HG03378 (cell line): ENCODE results near the gene ADCY2.

ENCODE experiments used
- ATAC-seq: cut with Tn5 transposase; IDR thresholded peaks from one replicate; pipeline ENCODE4 v1.9.1; 2021; ENCODE audit warnings: mild to moderate bottlenecking, moderate library complexity; ENCODE audit not compliant: unreplicated experiment

The ADCY2 gene

GRCh38 chr5:7714697-7715096 is 318.8 kb downstream of the ADCY2 start:
- no peak for ATAC-seq

- no peak for ATAC-seq
Observed at GRCh38 chr5:7717691-7718090, 321.8 kb downstream of the ADCY2 start.

GRCh38 chr5:7728076-7728475 is 332.1 kb downstream of the ADCY2 start:
- ATAC-seq = no peak

DNA sequence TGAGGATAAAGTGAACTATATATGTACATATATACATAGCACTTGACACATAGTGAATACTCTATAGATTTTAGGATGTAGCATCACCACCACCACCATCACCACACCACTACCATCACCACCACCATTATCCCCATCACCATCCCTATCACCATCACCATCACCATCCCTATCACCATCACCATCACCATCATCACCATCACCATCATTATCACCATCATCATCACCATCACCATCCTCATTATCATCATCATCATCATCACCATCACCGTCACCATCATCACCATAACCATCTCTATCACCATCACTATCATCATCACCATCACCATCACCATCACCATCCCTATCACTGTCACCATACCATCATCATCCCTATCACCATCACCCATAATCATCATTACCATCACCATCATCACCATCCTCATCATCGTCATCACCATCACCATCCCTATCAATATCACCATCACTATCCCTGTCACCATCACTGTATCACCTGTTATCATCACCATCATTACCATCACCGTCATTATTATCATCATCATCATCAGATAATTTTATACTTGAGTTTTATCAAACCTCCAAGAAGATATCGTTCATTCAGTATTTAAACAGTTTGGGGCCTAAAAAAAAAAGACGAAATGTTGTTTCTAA is 345.6 kb downstream of the ADCY2 start:
- ATAC-seq = no peak

- ATAC-seq = no peak
Observed at GRCh38 chr5:7742241-7742656, 346.3 kb downstream of the ADCY2 start.

GRCh38 chr5:7745882-7746610 is 350.1 kb downstream of the ADCY2 start:
- no peak for ATAC-seq

DNA sequence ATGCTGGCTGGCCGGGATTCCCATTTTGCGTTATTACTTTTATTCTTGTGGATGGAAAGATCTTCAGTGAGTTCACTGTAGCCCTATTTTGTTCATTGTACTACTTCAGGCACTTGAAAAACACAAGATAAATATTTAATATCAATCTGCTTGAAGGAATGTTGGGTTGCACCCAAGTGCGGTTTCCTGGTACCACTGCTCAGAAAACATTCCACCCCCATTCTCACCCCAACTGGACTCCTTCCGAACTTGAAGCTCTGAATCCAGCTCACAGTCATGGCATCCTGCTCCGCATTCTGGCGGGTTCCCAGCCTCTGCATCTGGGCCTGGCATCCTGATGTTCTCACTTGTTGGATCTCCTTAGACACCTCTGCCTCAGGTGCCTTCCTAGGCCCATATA is 351.8 kb downstream of the ADCY2 start:
- ATAC-seq = no peak

DNA sequence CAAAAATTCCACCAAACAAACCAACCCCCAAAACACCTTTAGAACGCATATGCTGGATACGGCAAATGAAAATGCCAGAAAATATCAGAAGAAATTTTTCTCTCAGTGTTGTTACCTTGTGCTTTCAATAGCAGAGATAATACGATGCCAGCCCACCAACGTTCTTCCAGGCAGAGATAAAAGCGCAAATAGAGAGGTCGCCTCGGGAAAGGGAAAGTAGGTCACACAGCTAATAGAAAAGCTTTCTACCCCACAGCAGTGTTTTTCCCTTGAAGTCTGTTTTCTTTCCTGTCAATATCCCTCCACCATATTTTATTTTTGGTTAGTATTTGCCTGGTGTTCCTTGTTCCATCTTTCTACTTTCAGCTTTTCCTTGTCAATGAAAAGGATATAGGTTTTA is 353.7 kb downstream of the ADCY2 start:
- no peak for ATAC-seq

DNA sequence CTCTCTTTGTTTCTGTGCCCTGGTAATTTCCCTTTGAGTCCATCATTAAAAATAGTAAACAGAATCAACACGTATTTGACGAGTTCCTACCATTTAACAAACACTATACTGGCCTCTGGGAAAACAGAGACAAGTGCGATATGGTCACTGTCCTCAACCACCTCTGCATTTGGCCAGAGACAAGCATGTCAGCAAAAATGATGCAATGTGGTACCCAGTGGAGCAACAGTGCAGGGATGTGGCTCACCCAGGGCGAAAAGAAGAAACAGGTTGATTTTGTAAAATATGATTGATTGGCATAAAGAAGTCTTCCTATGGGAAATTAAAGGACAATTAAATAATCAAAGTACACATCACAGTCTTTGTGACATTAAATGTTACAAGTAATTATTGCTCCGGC is 355.9 kb downstream of the ADCY2 start:
- ATAC-seq = no peak

GRCh38 chr5:7753181-7753580 is 357.2 kb downstream of the ADCY2 start:
- ATAC-seq = no peak

GRCh38 chr5:7753596-7753995 is 357.7 kb downstream of the ADCY2 start:
- ATAC-seq = no peak

DNA sequence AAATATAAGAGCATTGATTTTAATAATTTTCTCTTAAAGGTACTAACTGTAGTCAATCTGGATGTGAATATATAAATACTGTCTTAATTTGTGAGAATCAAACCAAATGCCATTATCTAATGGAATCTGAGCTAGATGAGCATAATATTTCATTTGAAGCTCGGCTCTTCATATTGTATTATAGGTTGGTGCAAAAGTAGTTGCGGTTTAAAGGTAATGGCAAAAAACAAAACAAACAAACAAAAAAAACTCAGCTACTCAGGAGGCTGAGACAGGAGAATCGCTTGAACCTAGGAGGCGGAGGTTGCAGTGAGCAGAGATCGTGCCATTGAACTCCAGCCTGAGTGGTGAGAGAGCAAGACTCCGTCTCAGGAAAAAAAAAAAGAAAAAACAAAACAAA is 358.6 kb downstream of the ADCY2 start:
- no peak for ATAC-seq

DNA sequence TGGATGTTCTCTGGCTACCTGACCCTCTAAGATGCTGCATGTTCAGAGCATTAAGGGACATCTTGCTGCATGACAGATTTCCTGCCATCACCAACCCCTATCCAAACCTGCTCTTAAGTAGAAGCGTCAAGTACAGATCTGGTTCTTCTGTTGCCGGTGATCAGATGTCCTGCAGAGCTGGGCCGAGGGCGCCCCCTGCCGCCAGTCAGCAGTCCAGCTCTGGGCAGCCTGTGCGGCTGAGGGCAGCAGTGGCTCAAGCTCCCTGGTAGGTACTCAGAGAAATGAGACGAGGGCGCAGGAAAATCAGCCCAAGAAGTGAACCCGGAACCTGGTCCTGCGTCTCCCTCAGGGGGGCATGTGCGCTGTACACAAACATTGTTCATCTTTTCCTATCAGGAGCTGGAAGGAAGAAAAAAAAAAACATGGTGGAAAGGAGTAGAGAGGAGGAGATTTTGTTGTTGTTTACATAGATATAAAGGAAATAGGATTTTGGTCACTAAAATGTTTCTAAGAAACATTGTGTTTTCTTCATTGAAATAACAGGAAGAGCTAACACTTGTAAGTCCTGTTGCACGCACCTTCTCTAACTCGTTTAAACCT is 359.2 kb downstream of the ADCY2 start:
- ATAC-seq = peak; percentile 78

DNA sequence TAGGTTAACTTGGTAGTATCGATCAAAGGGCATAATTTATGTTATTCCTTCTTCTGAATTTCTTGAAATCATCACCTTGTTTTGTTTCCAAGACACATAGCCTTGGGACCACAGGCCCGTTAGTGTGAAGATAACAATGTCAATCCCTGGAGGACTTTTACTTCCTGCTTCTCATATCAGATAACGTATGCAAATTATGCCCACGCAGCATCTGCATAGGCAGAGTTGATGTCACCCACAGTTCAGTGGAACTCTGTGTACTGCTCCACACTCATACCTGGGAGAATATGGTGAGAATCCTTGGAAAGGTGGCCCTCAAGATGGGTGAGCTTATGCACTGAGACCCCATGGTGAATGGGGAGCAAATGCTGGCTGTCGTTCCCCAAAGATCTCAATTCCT is 360.0 kb downstream of the ADCY2 start:
- ATAC-seq = peak; percentile 54

DNA sequence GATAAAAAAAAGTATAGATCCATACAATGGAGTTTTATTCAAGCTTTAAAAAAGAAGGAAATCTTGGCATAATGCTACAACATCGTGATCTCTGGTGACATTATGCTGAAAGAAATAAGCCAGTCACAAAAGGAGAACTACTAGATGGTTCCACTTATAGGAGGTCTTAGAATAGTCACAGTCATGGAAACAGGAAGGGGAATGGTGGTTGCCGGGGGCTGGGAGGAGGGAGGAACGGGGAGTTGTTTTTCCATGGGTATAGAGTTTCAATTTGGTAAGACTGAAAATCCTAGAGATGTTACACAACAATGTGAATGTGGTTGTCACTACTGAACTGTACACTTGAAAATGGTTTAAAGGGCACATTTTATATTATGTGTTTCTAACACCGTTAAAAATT is 360.5 kb downstream of the ADCY2 start:
- no peak for ATAC-seq

- ATAC-seq = no peak
Observed at GRCh38 chr5:7759257-7759871, 363.4 kb downstream of the ADCY2 start.

DNA sequence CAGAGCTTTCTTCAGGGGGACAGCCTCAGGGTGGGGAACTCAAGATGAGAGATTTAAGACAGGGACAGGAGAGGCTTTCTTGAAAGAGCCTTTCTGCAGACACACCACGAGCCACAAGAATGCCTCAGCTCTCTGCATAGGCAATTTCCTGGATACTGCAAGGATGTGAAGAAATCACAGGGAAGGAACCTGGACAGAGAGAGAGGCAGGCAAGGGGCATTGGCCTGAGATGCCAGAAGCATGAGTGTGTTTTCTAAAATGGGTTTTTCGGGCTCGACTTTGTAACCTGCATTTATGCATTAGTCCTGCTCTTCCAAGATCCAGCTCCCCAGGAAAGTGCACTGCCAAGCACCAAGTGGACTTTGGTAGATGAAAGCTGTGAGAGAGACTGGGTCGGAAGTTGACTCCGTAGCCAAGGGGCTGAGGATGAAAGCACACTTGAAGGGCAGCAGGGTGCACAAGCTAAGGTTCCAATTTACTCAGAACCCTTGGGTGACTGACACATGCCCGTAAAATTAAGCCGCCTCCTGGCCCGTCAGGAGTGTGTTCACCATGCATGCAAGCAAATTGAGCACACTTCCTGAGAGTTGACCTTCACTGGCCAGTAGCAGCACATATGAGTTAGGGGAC is 364.1 kb downstream of the ADCY2 start:
- no peak for ATAC-seq

GRCh38 chr5:7762267-7762666 is 366.3 kb downstream of the ADCY2 start:
- ATAC-seq = no peak

DNA sequence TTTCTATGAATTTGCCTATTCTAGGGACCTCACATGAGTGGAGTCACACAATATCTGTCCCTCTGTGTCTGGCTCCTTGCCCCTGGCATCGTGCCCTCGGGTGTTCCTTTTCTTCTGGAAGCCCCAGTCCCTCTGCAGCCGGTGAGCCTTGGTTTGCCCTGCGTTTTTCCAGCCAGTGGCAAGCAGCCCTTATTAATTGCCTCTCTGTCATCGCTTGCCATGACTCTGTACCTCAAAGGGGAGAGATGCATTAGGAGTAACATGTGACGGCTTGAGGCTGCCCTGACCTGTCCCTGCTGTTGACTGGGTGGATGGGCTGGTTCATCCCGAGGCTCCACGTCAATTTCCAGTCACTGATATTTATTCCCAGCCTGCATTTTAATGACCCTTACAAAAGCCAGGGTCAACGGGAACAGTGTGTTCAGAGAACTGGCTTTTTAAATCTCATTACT is 367.7 kb downstream of the ADCY2 start:
- ATAC-seq = no peak

DNA sequence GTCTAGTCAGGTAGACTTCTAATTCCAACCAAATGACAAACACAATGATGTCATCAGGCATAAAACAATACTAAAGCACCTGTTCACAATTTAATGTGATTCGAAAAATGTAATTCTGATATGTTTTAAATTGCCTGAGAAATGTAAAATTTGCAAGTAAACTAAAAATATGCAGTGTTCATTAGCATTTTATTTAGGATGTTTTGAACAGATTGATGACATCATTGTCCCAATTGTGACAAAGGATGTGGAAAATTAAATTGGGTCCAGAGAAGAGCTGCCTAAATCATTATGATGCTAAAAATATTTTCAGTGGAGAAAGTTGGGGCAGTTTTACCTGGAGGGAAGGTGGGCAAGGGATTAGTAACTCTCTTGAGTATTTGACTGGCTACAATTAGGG is 368.5 kb downstream of the ADCY2 start:
- ATAC-seq = no peak

- ATAC-seq = no peak
Observed at GRCh38 chr5:7770436-7770835, 374.5 kb downstream of the ADCY2 start.
